Stimulated activated naive CD4-positive, alpha-beta T cell (primary cell): ENCODE measurements around the gene BLOC1S4.

Experiments
- DNase-seq, 6 experiments: peaks; one replicate each; lab custom pipeline; 2025; lab: John Stamatoyannopoulos, UW

BLOC1S4 gene

DNA sequence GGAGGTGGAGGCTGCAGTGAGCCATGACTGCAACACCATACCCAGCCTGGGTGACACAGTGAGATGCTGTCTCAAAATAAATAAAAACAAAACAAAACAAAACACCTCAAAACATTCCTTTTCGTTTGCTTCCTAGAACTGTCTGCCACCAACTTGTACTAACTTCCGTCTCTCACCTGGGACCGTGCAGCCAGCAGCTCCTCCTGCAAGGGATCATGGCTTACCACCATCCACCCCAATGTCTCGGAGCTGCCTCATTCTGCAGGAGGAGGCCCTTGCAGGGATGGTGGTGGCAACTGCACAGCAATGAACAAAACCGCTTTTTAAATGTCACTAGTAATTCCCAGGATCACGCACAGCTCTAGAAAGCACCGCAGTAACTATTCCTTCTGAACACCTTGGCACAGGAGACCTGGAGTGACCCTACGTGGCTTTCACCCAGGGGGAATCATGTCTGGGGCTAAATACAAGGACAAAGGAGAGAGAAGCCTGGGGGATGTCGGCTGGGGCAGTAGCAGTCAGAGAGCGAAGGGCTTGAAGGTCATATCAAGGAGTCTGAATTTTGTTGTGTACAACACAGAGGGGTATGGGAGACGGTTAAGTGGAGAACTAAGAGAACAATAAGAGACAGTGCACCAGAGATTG, 49.1 kb downstream of the BLOC1S4 start:
- DNase-seq = no peak

DNA sequence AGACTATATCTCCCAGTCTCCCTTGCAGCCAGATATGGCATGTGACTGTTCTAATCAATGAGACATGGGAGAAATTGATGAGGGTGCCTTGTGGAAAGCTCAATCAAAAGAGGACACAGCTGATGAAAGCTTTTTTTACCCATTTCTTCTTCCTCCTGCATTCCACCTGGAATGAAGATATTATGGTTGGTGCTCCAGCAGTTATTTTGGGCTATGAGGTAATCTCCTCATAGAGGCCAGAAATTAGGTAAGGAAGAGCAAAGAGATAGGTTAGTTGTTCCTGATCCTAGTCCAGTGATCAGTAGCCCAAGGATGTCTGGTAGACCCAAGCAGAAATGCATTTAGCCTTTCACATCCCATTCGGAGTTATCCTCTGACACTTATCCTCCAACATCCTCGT, 49.7 kb downstream of the BLOC1S4 start:
- no peak for DNase-seq
